Measurements from ENCODE around the gene DUX4.
"Not testable (repeated sequence)": the region's sequence is repeated elsewhere in the genome, so short reads cannot be mapped to it uniquely, and the experiment has no call there.

DUX4 gene

GRCh38 chr4:190173428-190173827, at the start of gene DUX4:
Gene DUX4, plus strand, starts transcription at chr4:190173774. Its CDS starts 0 bp downstream, at chr4:190173774.
- H3K4me3 ChIP-seq (ENCODE audit: low read depth, low read length); H3K27ac ChIP-seq (ENCODE audit: extremely low read depth, low read depth, low read length); CTCF ChIA-PET; H3K4me1 ChIP-seq (ENCODE audit: control insufficient read depth, insufficient read depth, low read length); POLR2A ChIA-PET; H3K36me3 ChIP-seq (ENCODE audit: control insufficient read depth in 2 of 2, insufficient read depth in 1 of 2, low read length in 2 of 2); H3K9me3 ChIP-seq (ENCODE audit: control insufficient read depth, insufficient read depth, low read depth, low read length): not testable (repeated sequence)

GRCh38 chr4:190175436-190175835, 1.9 kb downstream of the DUX4 start:
- H3K4me1 ChIP-seq (ENCODE audit: control insufficient read depth, insufficient read depth, low read length); H3K4me3 ChIP-seq (ENCODE audit: low read depth, low read length); H3K36me3 ChIP-seq (ENCODE audit: control insufficient read depth in 2 of 2, insufficient read depth in 1 of 2, low read length in 2 of 2); CTCF ChIA-PET; H3K9me3 ChIP-seq (ENCODE audit: control insufficient read depth, insufficient read depth, low read depth, low read length); POLR2A ChIA-PET; H3K27ac ChIP-seq (ENCODE audit: extremely low read depth, low read depth, low read length): not testable (repeated sequence)

- H3K27ac ChIP-seq (ENCODE audit: extremely low read depth, low read depth, low read length); H3K9me3 ChIP-seq (ENCODE audit: control insufficient read depth, insufficient read depth, low read depth, low read length); H3K4me3 ChIP-seq (ENCODE audit: low read depth, low read length); H3K36me3 ChIP-seq (ENCODE audit: control insufficient read depth in 2 of 2, insufficient read depth in 1 of 2, low read length in 2 of 2); H3K4me1 ChIP-seq (ENCODE audit: control insufficient read depth, insufficient read depth, low read length); POLR2A ChIA-PET; CTCF ChIA-PET: not testable (repeated sequence)
Observed at GRCh38 chr4:190177727-190178605, 4.4 kb downstream of the DUX4 start.

- POLR2A ChIA-PET; H3K36me3 ChIP-seq (ENCODE audit: control insufficient read depth in 2 of 2, insufficient read depth in 1 of 2, low read length in 2 of 2); H3K4me1 ChIP-seq (ENCODE audit: control insufficient read depth, insufficient read depth, low read length); H3K27ac ChIP-seq (ENCODE audit: extremely low read depth, low read depth, low read length); H3K4me3 ChIP-seq (ENCODE audit: low read depth, low read length); H3K9me3 ChIP-seq (ENCODE audit: control insufficient read depth, insufficient read depth, low read depth, low read length); CTCF ChIA-PET: not testable (repeated sequence)
Observed at GRCh38 chr4:190178606-190178990, 5.0 kb downstream of the DUX4 start.

- H3K4me1 ChIP-seq (ENCODE audit: control insufficient read depth, insufficient read depth, low read length); H3K4me3 ChIP-seq (ENCODE audit: low read depth, low read length); H3K27ac ChIP-seq (ENCODE audit: extremely low read depth, low read depth, low read length); H3K9me3 ChIP-seq (ENCODE audit: control insufficient read depth, insufficient read depth, low read depth, low read length); CTCF ChIA-PET; H3K36me3 ChIP-seq (ENCODE audit: control insufficient read depth in 2 of 2, insufficient read depth in 1 of 2, low read length in 2 of 2); POLR2A ChIA-PET: not testable (repeated sequence)
Observed at GRCh38 chr4:190179030-190179739, 5.6 kb downstream of the DUX4 start.

- H3K4me3 ChIP-seq (ENCODE audit: low read depth, low read length); H3K36me3 ChIP-seq (ENCODE audit: control insufficient read depth in 2 of 2, insufficient read depth in 1 of 2, low read length in 2 of 2); CTCF ChIA-PET; H3K9me3 ChIP-seq (ENCODE audit: control insufficient read depth, insufficient read depth, low read depth, low read length); POLR2A ChIA-PET; H3K4me1 ChIP-seq (ENCODE audit: control insufficient read depth, insufficient read depth, low read length); H3K27ac ChIP-seq (ENCODE audit: extremely low read depth, low read depth, low read length): not testable (repeated sequence)
Observed at GRCh38 chr4:190179740-190180094, 6.1 kb downstream of the DUX4 start.

GRCh38 chr4:190180947-190181346, 7.4 kb downstream of the DUX4 start:
- H3K27ac ChIP-seq (ENCODE audit: extremely low read depth, low read depth, low read length); H3K36me3 ChIP-seq (ENCODE audit: control insufficient read depth in 2 of 2, insufficient read depth in 1 of 2, low read length in 2 of 2); H3K4me1 ChIP-seq (ENCODE audit: control insufficient read depth, insufficient read depth, low read length); CTCF ChIA-PET; H3K4me3 ChIP-seq (ENCODE audit: low read depth, low read length); H3K9me3 ChIP-seq (ENCODE audit: control insufficient read depth, insufficient read depth, low read depth, low read length); POLR2A ChIA-PET: not testable (repeated sequence)

- CTCF ChIA-PET; H3K4me1 ChIP-seq (ENCODE audit: control insufficient read depth, insufficient read depth, low read length); H3K27ac ChIP-seq (ENCODE audit: extremely low read depth, low read depth, low read length); H3K4me3 ChIP-seq (ENCODE audit: low read depth, low read length); POLR2A ChIA-PET; H3K9me3 ChIP-seq (ENCODE audit: control insufficient read depth, insufficient read depth, low read depth, low read length); H3K36me3 ChIP-seq (ENCODE audit: control insufficient read depth in 2 of 2, insufficient read depth in 1 of 2, low read length in 2 of 2): not testable (repeated sequence)
Observed at GRCh38 chr4:190181481-190182100, 8.0 kb downstream of the DUX4 start.

- H3K36me3 ChIP-seq (ENCODE audit: control insufficient read depth in 2 of 2, insufficient read depth in 1 of 2, low read length in 2 of 2); H3K4me1 ChIP-seq (ENCODE audit: control insufficient read depth, insufficient read depth, low read length); H3K4me3 ChIP-seq (ENCODE audit: low read depth, low read length); POLR2A ChIA-PET; CTCF ChIA-PET; H3K9me3 ChIP-seq (ENCODE audit: control insufficient read depth, insufficient read depth, low read depth, low read length); H3K27ac ChIP-seq (ENCODE audit: extremely low read depth, low read depth, low read length): not testable (repeated sequence)
Observed at GRCh38 chr4:190203510-190203909, 29.9 kb downstream of the DUX4 start.
